Activated T-cell treated with anti-CD3 and anti-CD28 coated beads, Interleukin-2, amount 50 U/mL, for 4 hours (primary cell): ENCODE data around the gene ATP9B. TPM values are rescaled to one million over a fixed set of nuclear protein-coding genes. Genes with fewer than 3 reads are reported as not detected.

Experiments
- ATAC-seq, 2 donors: fragments of 200-7000 bp; cut with Tn5 transposase; one replicate each; pipeline ENCODE4 v1.10.0; 2021
- DNase-seq: peaks from one replicate; pipeline ENCODE4 v3.0.0-alpha.2; 2020
- H3K27me3 Mint-ChIP-seq: one replicate; pipeline ENCODE4 v1.8.0; 2021; ENCODE audit warnings: low read depth, mixed read lengths
- H3K36me3 Mint-ChIP-seq: one replicate; pipeline ENCODE4 v1.8.0; 2022; ENCODE audit warnings: mixed read lengths; ENCODE audit not compliant: insufficient read depth
- H3K4me1 Mint-ChIP-seq: one replicate; pipeline ENCODE4 v1.8.0; 2021; ENCODE audit warnings: low read depth, mixed read lengths
- H3K4me3 Mint-ChIP-seq: one replicate; pipeline ENCODE4 v1.8.0; 2021; ENCODE audit warnings: mild to moderate bottlenecking, moderate library complexity, mixed read lengths
- H3K9me3 Mint-ChIP-seq: one replicate; pipeline ENCODE4 v1.8.0; 2021; ENCODE audit warnings: mixed read lengths
- total RNA-seq, 3 donors: library from RNA; stranded (reverse); gene quantifications; one replicate each; pipeline ENCODE4 v1.2.1, GENCODE V29; 2021

ATP9B gene
- total RNA-seq, 3 donors from 2014 or later = 16.3 to 21.6 (median 20.2) TPM

DNA sequence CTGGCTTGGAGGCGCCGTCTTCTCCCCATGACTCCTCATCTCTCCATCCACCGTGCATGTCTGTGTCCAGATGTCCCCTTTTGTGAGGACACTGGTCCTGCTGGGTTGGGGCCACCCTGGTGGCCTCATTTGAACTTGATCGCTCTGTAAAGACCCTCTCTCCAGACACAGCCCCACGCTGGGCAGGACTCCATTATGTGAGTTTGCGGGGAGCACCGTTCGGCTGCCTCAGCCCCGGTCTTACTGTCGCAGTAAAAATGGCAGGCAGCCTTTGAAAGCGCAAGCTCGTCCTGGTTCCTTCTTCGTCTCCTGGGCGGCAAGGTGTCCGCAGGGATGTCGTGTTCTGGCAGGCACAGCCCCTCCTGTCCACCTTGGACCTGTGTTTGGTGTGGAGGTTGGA, 344.2 kb downstream of the ATP9B start:
- peaks cover 16% of the 10 kb centered on the region for H3K4me1 Mint-ChIP-seq
- H3K4me3 Mint-ChIP-seq = no peak overlapping the region
- no peak for DNase-seq
- H3K9me3 Mint-ChIP-seq = no peaks in the 10 kb centered on the region
- H3K36me3 Mint-ChIP-seq = peaks cover 16% of the 10 kb centered on the region
- ATAC-seq = no peak
- no peaks in the 10 kb centered on the region for H3K27me3 Mint-ChIP-seq

DNA sequence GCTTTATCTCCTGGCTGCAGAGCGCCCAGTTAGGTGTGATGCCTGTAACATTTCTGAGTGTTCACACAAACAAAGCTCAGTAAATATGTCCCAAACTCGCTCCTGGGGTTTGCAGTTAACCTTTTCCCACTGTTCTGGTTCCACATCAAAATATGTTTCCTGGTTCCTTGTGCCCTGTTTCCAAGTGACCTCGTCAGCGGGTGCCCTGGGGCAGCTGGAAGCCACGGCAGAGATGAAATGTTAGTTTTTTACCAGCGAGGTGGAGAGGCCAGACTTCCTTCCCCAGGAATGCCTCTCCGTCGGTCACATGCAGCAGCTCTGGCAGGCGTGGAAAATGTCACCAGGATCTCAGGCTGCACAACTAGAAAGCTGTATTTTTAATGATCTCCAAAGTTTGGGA, 344.7 kb downstream of the ATP9B start:
- H3K4me1 Mint-ChIP-seq = peaks cover 18% of the 10 kb centered on the region
- no peaks in the 10 kb centered on the region for H3K27me3 Mint-ChIP-seq
- peaks cover 16% of the 10 kb centered on the region for H3K36me3 Mint-ChIP-seq
- DNase-seq = no peak
- H3K4me3 Mint-ChIP-seq = no peak overlapping the region
- no peak for ATAC-seq
- H3K9me3 Mint-ChIP-seq = no peaks in the 10 kb centered on the region

- Mint-ChIP-seq H3K9me3 (no peaks in the 10 kb centered on the region), H3K4me3 (no peak overlapping the region), H3K27me3 (no peaks in the 10 kb centered on the region), H3K4me1 (peaks cover 21% of the 10 kb centered on the region), H3K36me3 (peaks cover 28% of the 10 kb centered on the region)
- ATAC-seq (no peak), DNase-seq (no peak)
Observed at GRCh38 chr18:79416022-79416676, 347.0 kb downstream of the ATP9B start.

DNA sequence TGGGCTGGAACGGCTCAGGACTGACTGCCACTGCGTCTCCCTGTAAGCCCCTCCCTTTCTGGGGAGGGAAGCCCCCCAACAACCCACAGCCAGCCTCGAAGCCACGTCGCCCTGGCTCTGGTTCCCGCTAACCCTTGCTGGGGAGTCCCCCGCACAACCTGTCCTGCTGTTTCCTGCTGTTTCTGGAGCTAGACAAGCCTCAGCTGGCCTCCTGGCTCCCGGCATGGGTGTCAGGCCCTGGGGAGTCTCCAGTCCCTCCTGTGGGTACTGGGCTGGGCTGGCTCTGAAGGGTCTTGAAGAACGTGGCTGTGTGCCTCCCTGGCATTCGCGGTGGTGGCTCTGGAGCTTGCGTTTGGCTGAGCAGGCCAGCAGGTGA, 347.5 kb downstream of the ATP9B start:
- peaks cover 21% of the 10 kb centered on the region for H3K4me1 Mint-ChIP-seq
- H3K9me3 Mint-ChIP-seq = no peaks in the 10 kb centered on the region
- DNase-seq (no peak), ATAC-seq (no peak)
- no peak overlapping the region for H3K4me3 Mint-ChIP-seq
- no peaks in the 10 kb centered on the region for H3K27me3 Mint-ChIP-seq
- H3K36me3 Mint-ChIP-seq = peaks cover 27% of the 10 kb centered on the region

GRCh38 chr18:79418236-79418635, 349.0 kb downstream of the ATP9B start:
- ATAC-seq (no peak), DNase-seq (no peak)
- Mint-ChIP-seq H3K9me3 (no peaks in the 10 kb centered on the region), H3K27me3 (no peaks in the 10 kb centered on the region), H3K4me1 (peaks cover 21% of the 10 kb centered on the region), H3K36me3 (peaks cover 25% of the 10 kb centered on the region), H3K4me3 (no peak overlapping the region)

DNA sequence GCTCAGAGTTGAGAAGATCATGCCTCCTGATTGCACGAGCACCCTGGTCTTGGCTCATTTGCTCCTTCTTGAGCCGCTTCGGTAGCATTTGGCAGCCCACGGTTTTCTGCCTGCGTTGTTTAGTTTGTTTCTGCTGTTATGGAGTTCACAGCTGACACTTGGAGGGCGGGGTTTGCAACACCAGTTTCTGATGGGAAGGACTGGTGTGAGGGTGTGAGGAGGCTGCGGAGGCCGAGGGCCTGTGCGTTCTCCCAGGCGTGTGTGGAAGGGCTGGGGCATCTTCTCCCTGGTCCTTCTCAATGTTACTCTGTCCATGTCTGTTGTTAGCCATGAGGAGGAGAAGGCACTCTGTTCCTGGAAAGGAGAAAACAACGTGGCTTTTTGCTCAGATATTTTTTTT, 349.4 kb downstream of the ATP9B start:
- no peak for DNase-seq
- no peak for ATAC-seq
- Mint-ChIP-seq H3K27me3 (no peaks in the 10 kb centered on the region), H3K36me3 (peaks cover 24% of the 10 kb centered on the region), H3K9me3 (no peaks in the 10 kb centered on the region), H3K4me1 (peaks cover 17% of the 10 kb centered on the region), H3K4me3 (no peak overlapping the region)

- no peaks in the 10 kb centered on the region for H3K27me3 Mint-ChIP-seq
- H3K4me3 Mint-ChIP-seq = no peak overlapping the region
- peaks cover 19% of the 10 kb centered on the region for H3K4me1 Mint-ChIP-seq
Observed at GRCh38 chr18:79420033-79420745, 351.0 kb downstream of the ATP9B start.

GRCh38 chr18:79421275-79421857, 352.2 kb downstream of the ATP9B start:
- Mint-ChIP-seq H3K36me3 (peaks cover 24% of the 10 kb centered on the region), H3K4me3 (no peak overlapping the region), H3K27me3 (no peaks in the 10 kb centered on the region), H3K9me3 (no peaks in the 10 kb centered on the region), H3K4me1 (peaks cover 17% of the 10 kb centered on the region)
- no peak for DNase-seq
- ATAC-seq = no peak

More at GRCh38 chr18:79420033-79420745, 351.0 kb downstream of the ATP9B start:
- no peak for DNase-seq
- Mint-ChIP-seq H3K36me3 (peaks cover 24% of the 10 kb centered on the region), H3K9me3 (no peaks in the 10 kb centered on the region)
- ATAC-seq = no peak

DNA sequence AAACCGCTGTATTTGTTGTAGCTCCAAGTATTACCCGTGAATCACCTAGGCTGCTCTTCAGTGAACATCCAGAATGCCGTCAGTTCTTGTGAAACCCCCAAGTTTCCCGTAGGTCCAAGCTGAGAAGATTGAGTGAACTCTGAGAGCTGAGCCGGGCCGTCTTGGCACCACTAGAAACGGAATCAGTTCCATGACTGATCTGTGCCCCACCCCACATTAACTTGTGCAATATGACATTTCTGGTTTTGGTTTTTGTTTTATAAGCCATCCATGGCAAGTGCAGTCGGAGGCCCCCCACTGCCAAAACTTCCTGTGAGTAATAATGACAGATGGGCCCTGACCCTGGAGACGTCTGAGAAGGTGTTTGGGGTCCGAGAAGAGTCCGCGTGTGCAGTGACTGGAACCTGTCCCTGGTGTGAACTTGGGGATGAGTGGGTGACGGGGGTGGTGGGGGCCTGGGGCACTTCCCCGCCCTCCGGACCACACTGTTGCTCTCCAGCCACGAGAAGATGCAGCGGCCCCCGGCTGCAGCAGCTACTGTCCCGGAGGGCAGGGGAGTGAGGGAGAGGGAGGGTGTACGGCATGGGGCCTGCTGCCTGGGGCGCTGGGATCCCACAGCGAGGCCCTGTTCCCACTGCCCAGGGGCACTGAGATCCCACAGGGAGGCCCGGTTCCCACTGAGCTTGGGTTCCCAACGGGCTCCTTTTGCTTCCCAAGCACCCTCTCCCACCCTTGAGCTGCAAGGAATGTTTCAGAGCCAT, 353.0 kb downstream of the ATP9B start:
- ATAC-seq = peak; percentile 47 to 58
- Mint-ChIP-seq H3K9me3 (no peaks in the 10 kb centered on the region), H3K36me3 (peaks cover 24% of the 10 kb centered on the region), H3K27me3 (no peaks in the 10 kb centered on the region), H3K4me1 (peaks cover 17% of the 10 kb centered on the region), H3K4me3 (no peak overlapping the region)
- no peak for DNase-seq

GRCh38 chr18:79422783-79423165, 353.6 kb downstream of the ATP9B start:
- DNase-seq (no peak), ATAC-seq (no peak)
- Mint-ChIP-seq H3K4me3 (no peak overlapping the region), H3K9me3 (no peaks in the 10 kb centered on the region), H3K27me3 (no peaks in the 10 kb centered on the region), H3K4me1 (peaks cover 17% of the 10 kb centered on the region), H3K36me3 (peaks cover 24% of the 10 kb centered on the region)

DNA sequence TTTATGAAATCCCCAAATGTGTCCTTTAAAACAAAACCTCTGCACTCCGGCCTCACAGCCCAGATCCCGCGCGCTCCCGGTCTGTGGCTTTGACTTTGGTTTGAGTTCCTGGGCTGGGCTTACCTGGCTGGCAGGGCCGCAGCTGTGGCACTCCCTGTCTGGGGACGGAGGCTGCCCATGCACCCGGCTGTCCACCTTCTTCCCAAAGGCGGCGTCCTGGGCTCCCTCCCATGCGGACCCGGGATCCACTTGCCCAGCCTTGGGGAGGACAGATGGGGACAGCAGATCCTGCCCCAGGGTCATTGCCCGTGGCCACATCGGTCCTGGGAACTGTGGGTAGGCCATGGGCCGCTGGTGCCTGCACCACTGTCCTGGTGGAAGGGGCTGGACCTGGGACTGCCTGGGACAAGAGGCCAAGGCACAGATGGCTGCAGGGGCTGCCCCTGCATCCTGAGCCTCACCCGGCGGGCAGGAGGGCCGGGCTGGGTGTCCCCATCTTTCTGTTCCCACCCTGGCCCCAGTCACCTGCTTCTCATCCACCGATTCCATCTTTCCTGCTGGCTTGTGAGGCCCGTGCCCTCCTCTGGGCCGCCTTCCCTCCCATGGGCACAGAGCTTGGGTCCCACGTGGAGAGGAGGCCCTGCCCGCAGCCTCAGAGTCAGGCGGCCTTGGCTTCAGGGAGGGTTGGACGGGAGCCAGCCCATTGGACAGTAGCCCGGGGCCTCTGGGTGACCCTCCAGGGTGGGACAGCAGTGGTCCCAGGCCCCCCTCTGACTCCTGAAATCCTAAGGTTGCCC, 354.2 kb downstream of the ATP9B start:
- Mint-ChIP-seq H3K4me1 (peaks cover 22% of the 10 kb centered on the region), H3K27me3 (no peaks in the 10 kb centered on the region), H3K9me3 (no peaks in the 10 kb centered on the region), H3K36me3 (peaks cover 24% of the 10 kb centered on the region), H3K4me3 (no peak overlapping the region)
- no peak for DNase-seq
- no peak for ATAC-seq

- Mint-ChIP-seq H3K27me3 (no peaks in the 10 kb centered on the region), H3K4me1 (peaks cover 21% of the 10 kb centered on the region), H3K9me3 (no peaks in the 10 kb centered on the region), H3K4me3 (no peak overlapping the region), H3K36me3 (peaks cover 24% of the 10 kb centered on the region)
- DNase-seq (no peak), ATAC-seq (no peak)
Observed at GRCh38 chr18:79424008-79424565, 354.9 kb downstream of the ATP9B start.

GRCh38 chr18:79424880-79425568, 355.8 kb downstream of the ATP9B start:
- no peaks in the 10 kb centered on the region for H3K27me3 Mint-ChIP-seq
- peaks cover 18% of the 10 kb centered on the region for H3K36me3 Mint-ChIP-seq
- H3K9me3 Mint-ChIP-seq = no peaks in the 10 kb centered on the region
- no peak overlapping the region for H3K4me3 Mint-ChIP-seq
- peaks cover 23% of the 10 kb centered on the region for H3K4me1 Mint-ChIP-seq
- DNase-seq (no peak), ATAC-seq (no peak)
